Heart left ventricle (tissue), 13 donors: ENCODE measurements around the gene MEX3A.

Experiments
- CTCF ChIP-seq, 12 donors: fragments of 200-600 bp; sonication (generic) in 4 of 12; IDR thresholded peaks; one replicate each; pipeline versions ENCODE4 v1.5.0 to v1.8.0; 2018 to 2022; ENCODE audit warnings: antibody characterized with exemption in 12 of 12, mild to moderate bottlenecking in 5 of 12
- POLR2A ChIP-seq, 2 donors: fragments of 450-650 bp; IDR thresholded peaks; one replicate each; pipeline ENCODE4 v1.6.1; 2017; ENCODE audit warnings: antibody characterized with exemption in 2 of 2, mild to moderate bottlenecking in 2 of 2, moderate library complexity in 2 of 2
- donor health status: ischemic (EF 13 %, LVEDD 7.1; RV severe dilation, severe dysfunction).
- donor health status: DM: no; HTN: yes; CAD: no.
- donor health status: DM: no; HTN: no; CAD: no.
- donor health status: ischemic (EF 25% LVEDD 6.9; RV normal size, moderate dysfunction).
- donor health status: ischemic (EF 25% LVEDD 5.7; RV mildly dilated, moderate dysfunction).
- donor health status: ischemic (EF 35%, LVEDD 5.7; RV mildly dilated, moderate dysfunction).
- donor health status: nonischemic (EF 11% LVEDD 7.7; RV severe dilation, severe dysfunction).
- donor health status: DM: yes; HTN: yes; CAD: no.
- donor health status: PGD.
- donor health status: ischemic (EF 29% LVEDD 5.4; RV normal size, mild dysfunction).
- donor health status: nonischemic (EF 23%, LVEDD 6.1; RV moderate dilation, normal function).

- TF ChIP-seq CTCF (IDR thresholded peaks at IDR 0.05): no peak
- no peak for TF ChIP-seq POLR2A (IDR thresholded peaks at IDR 0.05)
Measured at GRCh38 chr1:156065871-156066270, 16.4 kb downstream of the MEX3A start.
